OCI-LY7 (cell line): Measurements from ENCODE around the gene OLFM1. TPM values are rescaled to one million over a fixed set of nuclear protein-coding genes. Genes with fewer than 3 reads are reported as not detected.

Experiments
- BruUV-seq: library from RNA; stranded (reverse); fragments of 400-500 nt; replicated peaks from 2 replicates; lab custom pipeline; 2021; lab: Mats Ljungman, UMichigan
- CTCF ChIA-PET: fragments of 300-600 bp; sonication (Branson Sonifier 250); formaldehyde crosslinking; loops from one replicate; lab custom pipeline; 2022; ENCODE audit warnings: antibody characterized with exemption; ENCODE audit not compliant: unreplicated experiment; lab: Charles Lee
- POLR2A ChIA-PET: fragments of 300-600 bp; sonication (Branson Sonifier 250); formaldehyde crosslinking; loops from one replicate; lab custom pipeline; 2022; ENCODE audit warnings: antibody characterized with exemption; lab: Charles Lee
- DNase-seq: peaks from one replicate; pipeline ENCODE4 v3.0.0-alpha.2; 2015; ENCODE audit warnings: low spot score
- H2AFZ ChIP-seq: fragments of 200-600 bp; sonication (generic), shearing (Covaris generic); 2 replicates; pipeline ENCODE4 v1.6.1; 2014; ENCODE audit warnings: mild to moderate bottlenecking, antibody characterized with exemption, low read length, moderate library complexity
- H3K27ac ChIP-seq: fragments of 200-600 bp; sonication (generic); 2 replicates; pipeline ENCODE4 v1.5.1; 2014; ENCODE audit warnings: mixed run types, low read depth, mild to moderate bottlenecking, moderate library complexity, low read length, inconsistent platforms; ENCODE audit not compliant: poor library complexity, severe bottlenecking
- H3K36me3 ChIP-seq: fragments of 200-600 bp; sonication (generic); 2 replicates; pipeline ENCODE4 v1.6.1; 2014; ENCODE audit warnings: mild to moderate bottlenecking, antibody characterized with exemption, low read length, moderate library complexity, mixed read lengths; ENCODE audit not compliant: insufficient read depth
- H3K4me1 ChIP-seq: fragments of 200-600 bp; sonication (generic); 2 replicates; pipeline ENCODE4 v1.5.1; 2014; ENCODE audit warnings: mild to moderate bottlenecking, low read length; ENCODE audit not compliant: insufficient read depth, poor library complexity, severe bottlenecking
- H3K4me2 ChIP-seq: fragments of 200-600 bp; sonication (generic); 2 replicates; pipeline ENCODE4 v1.6.1; 2014; ENCODE audit warnings: mild to moderate bottlenecking, low read length
- H3K4me3 ChIP-seq: fragments of 200-600 bp; sonication (generic); 2 replicates; pipeline ENCODE4 v1.5.1; 2014; ENCODE audit warnings: mild to moderate bottlenecking, low read depth, low read length; ENCODE audit not compliant: poor library complexity, severe bottlenecking
- H3K79me2 ChIP-seq: fragments of 200-600 bp; sonication (generic); 2 replicates; pipeline ENCODE4 v1.6.1; 2016; ENCODE audit warnings: low read depth, mild to moderate bottlenecking, low read length, moderate library complexity, mixed read lengths; ENCODE audit not compliant: insufficient read depth
- H3K9me2 ChIP-seq: fragments of 200-600 bp; sonication (generic); 2 replicates; pipeline ENCODE4 v1.6.1; 2016; ENCODE audit warnings: mild to moderate bottlenecking, low read length, mixed read lengths; ENCODE audit not compliant: insufficient read depth
- H3K9me3 ChIP-seq: fragments of 200-600 bp; sonication (generic); 2 replicates; pipeline ENCODE4 v1.6.1; 2014; ENCODE audit warnings: mild to moderate bottlenecking, mixed run types, low read length, mixed read lengths
- H4K20me1 ChIP-seq: fragments of 200-600 bp; sonication (generic); 2 replicates; pipeline ENCODE4 v1.6.1; 2014; ENCODE audit warnings: mild to moderate bottlenecking, antibody characterized with exemption, low read length, moderate library complexity, mixed read lengths; ENCODE audit not compliant: insufficient read depth
- EZH2phosphoT487 ChIP-seq: fragments of 200-600 bp; sonication (generic); IDR thresholded peaks from 2 replicates; pipeline ENCODE4 v1.6.1; 2018; ENCODE audit warnings: low read depth, borderline replicate concordance, mild to moderate bottlenecking, mixed run types, antibody characterized with exemption, low read length, moderate library complexity, mixed read lengths
- intact Hi-C: fragments of 100-400 bp; cut with micrococcal nuclease; formaldehyde crosslinking; loops from one replicate; pipeline ENCODE4 v1.10.0; 2022; ENCODE audit not compliant: unreplicated experiment
- total RNA-seq, 2 experiments: library from RNA; depleted of rRNA in 1 of 2; stranded (reverse); fragments of >200 nt in 1 of 2; shearing (Covaris generic) in 1 of 2; gene quantifications; 2 replicates each; pipeline ENCODE4 v1.2.3, GENCODE V29; 2014 to 2022
- TF ChIP-seq, protein P1 (sequence below): fragments of 200-600 bp; sonication (generic); conservative IDR thresholded peaks from 2 replicates; pipeline ENCODE4 v1.5.1; 2014; ENCODE audit warnings: mild to moderate bottlenecking, antibody characterized with exemption, low read length, moderate library complexity, mixed read lengths

OLFM1 gene
- total RNA-seq, 2 experiments from 2014 or later: not detected

DNA sequence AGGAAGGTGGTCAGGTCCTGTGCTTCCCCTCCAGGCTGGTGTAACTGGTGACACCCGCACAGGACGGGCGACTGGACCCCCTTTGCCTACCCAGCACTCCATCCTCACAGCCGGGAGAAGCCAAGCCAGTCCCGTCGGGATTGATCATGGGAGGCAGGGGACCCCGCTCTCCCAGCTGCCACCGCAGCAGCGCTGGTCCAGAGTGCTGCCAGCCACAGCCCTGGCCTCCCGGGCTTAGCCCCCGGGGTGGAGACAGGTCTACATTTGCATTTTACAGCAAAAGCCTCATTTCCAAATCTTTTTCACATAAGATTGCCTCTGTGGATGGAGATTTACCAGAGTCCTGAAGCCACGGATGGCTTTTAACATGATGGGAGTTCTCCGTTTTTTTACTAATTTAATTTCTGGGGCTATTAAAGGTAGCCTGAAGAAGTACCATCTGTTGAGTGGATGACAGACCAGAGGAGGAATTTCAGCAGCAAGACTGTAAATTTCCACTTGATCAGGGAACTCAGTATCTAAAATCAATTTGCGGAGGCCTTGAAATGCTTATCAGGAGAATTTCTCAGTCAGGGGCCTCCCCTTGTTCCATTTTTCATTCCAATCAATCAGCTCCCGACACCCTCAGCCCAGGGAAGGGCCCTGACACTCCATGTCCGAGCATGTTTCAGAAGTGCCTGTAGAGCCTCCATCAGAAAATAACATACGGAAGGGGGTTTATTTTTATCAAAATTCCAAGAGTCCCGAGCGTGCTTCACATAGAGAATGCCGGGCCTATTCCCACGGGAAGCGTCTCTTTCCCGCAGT is 80.6 kb downstream of the OLFM1 start:
- ChIA-PET CTCF (no interaction called here), POLR2A (no interaction called here)
- H2AFZ ChIP-seq: no peak overlapping the region
- no peaks in the 10 kb centered on the region for H3K9me3 ChIP-seq
- intact Hi-C loops: no loop called here
- no peaks in the 10 kb centered on the region for H4K20me1 ChIP-seq
- TF ChIP-seq, protein P1, sequence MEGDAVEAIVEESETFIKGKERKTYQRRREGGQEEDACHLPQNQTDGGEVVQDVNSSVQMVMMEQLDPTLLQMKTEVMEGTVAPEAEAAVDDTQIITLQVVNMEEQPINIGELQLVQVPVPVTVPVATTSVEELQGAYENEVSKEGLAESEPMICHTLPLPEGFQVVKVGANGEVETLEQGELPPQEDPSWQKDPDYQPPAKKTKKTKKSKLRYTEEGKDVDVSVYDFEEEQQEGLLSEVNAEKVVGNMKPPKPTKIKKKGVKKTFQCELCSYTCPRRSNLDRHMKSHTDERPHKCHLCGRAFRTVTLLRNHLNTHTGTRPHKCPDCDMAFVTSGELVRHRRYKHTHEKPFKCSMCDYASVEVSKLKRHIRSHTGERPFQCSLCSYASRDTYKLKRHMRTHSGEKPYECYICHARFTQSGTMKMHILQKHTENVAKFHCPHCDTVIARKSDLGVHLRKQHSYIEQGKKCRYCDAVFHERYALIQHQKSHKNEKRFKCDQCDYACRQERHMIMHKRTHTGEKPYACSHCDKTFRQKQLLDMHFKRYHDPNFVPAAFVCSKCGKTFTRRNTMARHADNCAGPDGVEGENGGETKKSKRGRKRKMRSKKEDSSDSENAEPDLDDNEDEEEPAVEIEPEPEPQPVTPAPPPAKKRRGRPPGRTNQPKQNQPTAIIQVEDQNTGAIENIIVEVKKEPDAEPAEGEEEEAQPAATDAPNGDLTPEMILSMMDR: no peak
- no peak for TF ChIP-seq EZH2phosphoT487
- no TSS peak for BruUV-seq
- no peaks in the 10 kb centered on the region for H3K36me3 ChIP-seq
- no peak overlapping the region for H3K27ac ChIP-seq
- no peaks in the 10 kb centered on the region for H3K79me2 ChIP-seq
- H3K4me3 ChIP-seq: no peak overlapping the region
- no peak overlapping the region for H3K4me2 ChIP-seq
- DNase-seq: no peak
- no peaks in the 10 kb centered on the region for H3K4me1 ChIP-seq
- H3K9me2 ChIP-seq: no peaks in the 10 kb centered on the region

DNA sequence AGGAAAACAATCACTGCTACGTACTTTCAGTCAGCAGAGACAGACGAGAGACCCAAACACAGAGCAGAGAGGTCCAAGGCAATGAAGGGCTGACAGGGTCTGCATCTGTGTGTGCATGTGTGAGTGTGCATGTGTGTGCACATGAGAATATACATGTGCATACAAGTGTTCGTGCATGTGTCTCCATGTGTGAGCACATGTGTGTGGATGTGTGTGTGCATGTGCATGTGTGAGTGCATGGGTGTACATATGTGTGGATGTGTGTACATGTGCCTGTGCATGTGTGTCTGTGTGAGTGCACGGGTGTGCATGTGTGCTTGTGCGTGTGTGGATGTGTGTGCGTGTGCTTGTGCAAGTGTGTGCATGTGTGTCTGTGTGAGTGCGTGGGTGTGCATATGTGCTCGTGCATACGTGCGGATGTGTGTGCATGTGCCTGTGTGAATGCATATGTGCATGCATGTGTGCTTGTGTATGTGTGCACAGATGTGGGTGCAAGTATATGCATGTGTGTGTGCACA is 82.3 kb downstream of the OLFM1 start:
- no peak overlapping the region for H3K27ac ChIP-seq
- H3K9me3 ChIP-seq: no peaks in the 10 kb centered on the region
- no peak overlapping the region for H3K4me2 ChIP-seq
- H2AFZ ChIP-seq: no peak overlapping the region
- H3K4me1 ChIP-seq: no peaks in the 10 kb centered on the region
- no peak for DNase-seq
- CTCF ChIA-PET: no interaction called here
- H3K36me3 ChIP-seq: no peaks in the 10 kb centered on the region
- TF ChIP-seq, protein P1: no peak
- TF ChIP-seq EZH2phosphoT487: no peak
- no peaks in the 10 kb centered on the region for H3K9me2 ChIP-seq
- no peak overlapping the region for H3K4me3 ChIP-seq
- no peaks in the 10 kb centered on the region for H3K79me2 ChIP-seq
- POLR2A ChIA-PET: no interaction called here
- H4K20me1 ChIP-seq: no peaks in the 10 kb centered on the region
- intact Hi-C loops: no loop called here
- BruUV-seq: no TSS peak

DNA sequence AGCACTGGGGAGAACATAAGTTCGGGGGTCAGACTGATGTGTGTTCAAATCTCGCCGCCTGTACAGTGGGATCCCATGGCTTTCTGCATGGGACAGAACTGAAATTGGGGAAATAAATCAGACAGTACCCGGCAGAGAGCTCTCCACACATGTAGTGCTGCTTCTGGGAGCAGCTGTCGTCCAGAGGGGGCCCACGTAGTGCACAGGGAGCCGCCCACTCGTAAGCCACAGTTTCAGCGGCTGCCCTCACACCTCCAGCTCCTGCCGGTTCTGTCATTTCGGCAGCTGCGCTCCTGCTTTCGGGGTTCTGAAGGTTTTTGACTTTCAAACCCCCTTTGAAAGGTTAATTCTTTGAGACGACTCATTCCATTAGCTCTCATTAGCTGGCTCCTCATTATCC is 83.1 kb downstream of the OLFM1 start:
- Histone ChIP-seq H3K4me2 (no peak overlapping the region), H3K4me1 (no peaks in the 10 kb centered on the region), H3K79me2 (no peaks in the 10 kb centered on the region), H3K36me3 (no peaks in the 10 kb centered on the region), H3K9me2 (no peaks in the 10 kb centered on the region), H3K27ac (no peak overlapping the region), H3K9me3 (no peaks in the 10 kb centered on the region), H3K4me3 (no peak overlapping the region), H2AFZ (no peak overlapping the region), H4K20me1 (no peaks in the 10 kb centered on the region)
- CTCF ChIA-PET: no interaction called here
- POLR2A ChIA-PET: no interaction called here
- DNase-seq: no peak
- no TSS peak for BruUV-seq
- TF ChIP-seq EZH2phosphoT487: no peak
- TF ChIP-seq, protein P1: no peak
- intact Hi-C loops: no loop called here
